GM23338 (cell line): ENCODE data around the gene SMIM31. TPM values are rescaled to one million over a fixed set of nuclear protein-coding genes. Genes with fewer than 3 reads are reported as not detected.

Experiments
- ATAC-seq: fragments of 200-7000 bp; cut with Tn5 transposase; 3 replicates; pipeline ENCODE4 v1.9.1; 2020
- DNase-seq: peaks from one replicate; pipeline ENCODE4 v3.0.0-alpha.2; 2015; ENCODE audit warnings: low spot score
- H2AFZ ChIP-seq: fragments of 200-600 bp; sonication (generic); 2 replicates; pipeline ENCODE4 v1.8.0; 2016; ENCODE audit warnings: antibody characterized with exemption, mild to moderate bottlenecking, moderate library complexity
- H3F3A ChIP-seq: fragments of 200-600 bp; sonication (generic); replicated peaks from 2 replicates; pipeline ENCODE4 v1.8.0; 2017; ENCODE audit warnings: antibody characterized with exemption, mixed run types, low read depth
- H3K27ac ChIP-seq: fragments of 200-600 bp; sonication (generic); 2 replicates; pipeline ENCODE4 v1.6.1; 2016; ENCODE audit warnings: low read depth
- H3K27me3 ChIP-seq: fragments of 200-600 bp; sonication (generic); 2 replicates; pipeline ENCODE4 v1.8.0; 2016; ENCODE audit warnings: mild to moderate bottlenecking, mixed run types, moderate library complexity; ENCODE audit not compliant: insufficient read depth
- H3K36me3 ChIP-seq: fragments of 200-600 bp; sonication (generic); 2 replicates; pipeline ENCODE4 v1.8.0; 2016; ENCODE audit warnings: mild to moderate bottlenecking; ENCODE audit not compliant: insufficient read depth
- H3K4me1 ChIP-seq: fragments of 200-600 bp; sonication (generic); 2 replicates; pipeline ENCODE4 v1.8.0; 2016; ENCODE audit warnings: mild to moderate bottlenecking, moderate library complexity; ENCODE audit not compliant: insufficient read depth
- H3K4me2 ChIP-seq: fragments of 200-600 bp; sonication (generic); 2 replicates; pipeline ENCODE4 v1.7.1; 2017; ENCODE audit warnings: mixed run types
- H3K4me3 ChIP-seq: fragments of 200-600 bp; sonication (generic); 2 replicates; pipeline ENCODE4 v1.6.1; 2016; ENCODE audit warnings: mixed run types
- H3K79me2 ChIP-seq: fragments of 200-600 bp; sonication (generic); replicated peaks from 2 replicates; pipeline ENCODE4 v1.8.0; 2017; ENCODE audit warnings: mild to moderate bottlenecking; ENCODE audit not compliant: insufficient read depth
- H3K9me2 ChIP-seq: fragments of 200-600 bp; sonication (generic); 2 replicates; pipeline ENCODE4 v1.8.0; 2017; ENCODE audit not compliant: insufficient read depth
- H4K20me1 ChIP-seq: fragments of 200-600 bp; sonication (generic); replicated peaks from 2 replicates; pipeline ENCODE4 v1.8.0; 2017; ENCODE audit warnings: mild to moderate bottlenecking; ENCODE audit not compliant: insufficient read depth
- H3K27ac Mint-ChIP-seq: 2 replicates; pipeline ENCODE4 v1.8.0; 2020; ENCODE audit warnings: inconsistent platforms, mild to moderate bottlenecking, moderate library complexity, mixed read lengths
- H3K27me3 Mint-ChIP-seq: 3 replicates; pipeline ENCODE4 v1.8.0; 2022; ENCODE audit warnings: low read depth, mild to moderate bottlenecking, moderate library complexity, mixed read lengths, inconsistent platforms; ENCODE audit not compliant: insufficient read depth, poor library complexity
- H3K36me3 Mint-ChIP-seq: 3 replicates; pipeline ENCODE4 v1.8.0; 2021; ENCODE audit warnings: low read depth, mild to moderate bottlenecking, inconsistent platforms, moderate library complexity, mixed read lengths
- H3K4me1 Mint-ChIP-seq: 3 replicates; pipeline ENCODE4 v1.8.0; 2020; ENCODE audit warnings: mild to moderate bottlenecking, inconsistent platforms, mixed read lengths
- H3K4me3 Mint-ChIP-seq: 3 replicates; pipeline ENCODE4 v1.8.0; 2021; ENCODE audit warnings: moderate library complexity, mild to moderate bottlenecking, inconsistent platforms, mixed read lengths
- H3K9me3 Mint-ChIP-seq: 3 replicates; pipeline ENCODE4 v1.8.0; 2020; ENCODE audit warnings: moderate library complexity, mild to moderate bottlenecking, inconsistent platforms, mixed read lengths
- CREB1 ChIP-seq: fragments of 250-450 bp; sonication (Bioruptor Pico); IDR thresholded peaks from 2 replicates; pipeline ENCODE4 v1.5.0; 2020; ENCODE audit warnings: low read depth, mild to moderate bottlenecking, moderate library complexity
- CTCF ChIP-seq, 2 experiments: fragments of 200-600 bp in 1 of 2; sonication (generic) in 1 of 2; conservative IDR thresholded peaks; 2 replicates each; pipeline versions ENCODE4 v1.5.1 to v1.6.1; 2016 to 2017; ENCODE audit warnings: antibody characterized with exemption in 2 of 2, low read depth in 2 of 2, mild to moderate bottlenecking in 2 of 2, moderate library complexity in 1 of 2
- ETS1 ChIP-seq: IDR thresholded peaks from 2 replicates; pipeline ENCODE4 v1.6.1; 2016; ENCODE audit warnings: antibody characterized with exemption
- EZH2phosphoT487 ChIP-seq: fragments of 200-600 bp; sonication (generic); IDR thresholded peaks from one replicate; pipeline ENCODE4 v1.8.1; 2018; ENCODE audit warnings: antibody characterized with exemption; ENCODE audit not compliant: unreplicated experiment
- POLR2AphosphoS5 ChIP-seq: IDR thresholded peaks from 2 replicates; pipeline ENCODE4 v1.6.1; 2016; ENCODE audit warnings: antibody characterized with exemption, low read depth
- REST ChIP-seq: IDR thresholded peaks from one replicate; pipeline ENCODE4 v1.6.1; 2018; ENCODE audit warnings: antibody characterized with exemption; ENCODE audit not compliant: unreplicated experiment
- ZNF114 ChIP-seq: fragments of 250-450 bp; sonication (Bioruptor Pico); IDR thresholded peaks from 2 replicates; pipeline ENCODE4 v1.5.0; 2020; ENCODE audit warnings: mild to moderate bottlenecking, moderate library complexity
- polyA plus RNA-seq: library from polyadenylated mRNA; unstranded; fragments of >200 nt; fragmentation: Nextera tagmentation; extraction: Ambion mirVana; gene quantifications from 2 replicates; pipeline ENCODE4 v1.2.1, GENCODE V29; 2016
- total RNA-seq: library from RNA; depleted of rRNA; stranded (reverse); fragments of >200 nt; shearing (Covaris generic); gene quantifications from 2 replicates; pipeline ENCODE4 v1.2.3, GENCODE V29; 2014

SMIM31 gene
- total and polyA plus RNA-seq, 2 experiments from 2014 or later = not detected

DNA sequence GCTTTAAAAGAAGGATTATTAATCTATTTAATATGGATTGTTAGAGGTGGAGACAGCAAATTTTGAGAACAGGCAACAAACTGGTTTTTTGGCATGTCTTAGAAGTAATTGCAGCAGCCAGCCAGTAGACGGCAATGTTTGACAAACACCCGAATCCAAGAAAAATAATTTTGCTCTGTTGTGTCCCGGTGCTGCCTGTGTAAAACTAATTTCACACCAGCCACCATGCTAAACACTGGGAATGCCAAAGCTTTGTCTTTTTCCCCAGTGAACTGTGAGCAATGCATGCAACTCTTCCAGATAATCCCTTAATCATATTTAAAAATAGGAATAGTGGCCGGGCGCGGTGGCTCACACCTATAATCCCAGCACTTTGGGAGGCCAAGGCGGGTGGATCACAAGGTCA is 25.9 kb downstream of the SMIM31 start:
- H3F3A ChIP-seq = no peaks in the 10 kb centered on the region
- Mint-ChIP-seq H3K27ac (peak overlapping the region; percentile 56; the same call in 1 of the 2 replicates), H3K4me3 (no peak overlapping the region), H3K27me3 (no peaks in the 10 kb centered on the region), H3K9me3 (no peaks in the 10 kb centered on the region), H3K36me3 (no peaks in the 10 kb centered on the region), H3K4me1 (peaks cover 11% of the 10 kb centered on the region)
- no peak overlapping the region for H3K4me3 ChIP-seq
- H3K27ac ChIP-seq = no peak overlapping the region
- H2AFZ ChIP-seq = peak overlapping the region; percentile 7; the same call in 1 of the 2 replicates
- ATAC-seq (peak; percentile 84), DNase-seq (peak; percentile 78)
- no peaks in the 10 kb centered on the region for H3K36me3 ChIP-seq
- no peaks in the 10 kb centered on the region for H3K9me2 ChIP-seq
- no peak overlapping the region for H3K4me2 ChIP-seq
- H3K79me2 ChIP-seq = no peaks in the 10 kb centered on the region
- peaks cover 15% of the 10 kb centered on the region for H3K4me1 ChIP-seq
- no peaks in the 10 kb centered on the region for H4K20me1 ChIP-seq
- peak; percentile 90 to 96 for TF ChIP-seq CTCF (conservative IDR thresholded peaks at IDR 0.05; ENCODE audit: low read depth in 2 of 2)
- no peak for TF ChIP-seq CREB1
- no peaks in the 10 kb centered on the region for H3K27me3 ChIP-seq

- H3K27ac ChIP-seq = no peak overlapping the region
- no peaks in the 10 kb centered on the region for H3K9me3 Mint-ChIP-seq
- no peaks in the 10 kb centered on the region for H3K27me3 ChIP-seq
- no peak overlapping the region for H3K4me2 ChIP-seq
- H3K79me2 ChIP-seq = no peaks in the 10 kb centered on the region
- no peaks in the 10 kb centered on the region for H3K36me3 ChIP-seq
- no peak overlapping the region for H3K4me3 Mint-ChIP-seq
- H3K4me1 Mint-ChIP-seq = peaks cover 9% of the 10 kb centered on the region
- peaks cover 8% of the 10 kb centered on the region for H3K4me1 ChIP-seq
- DNase-seq (no peak), ATAC-seq (no peak)
- no peaks in the 10 kb centered on the region for H3F3A ChIP-seq
- no peak overlapping the region for H3K4me3 ChIP-seq
- TF ChIP-seq REST = no peak
- no peaks in the 10 kb centered on the region for H4K20me1 ChIP-seq
- H3K9me2 ChIP-seq = no peaks in the 10 kb centered on the region
- no peak overlapping the region for H2AFZ ChIP-seq
- no peaks in the 10 kb centered on the region for H3K36me3 Mint-ChIP-seq
- no peak overlapping the region for H3K27ac Mint-ChIP-seq
- no peaks in the 10 kb centered on the region for H3K27me3 Mint-ChIP-seq
Measured at GRCh38 chr4:164780839-164781238, 26.9 kb downstream of the SMIM31 start.

DNA sequence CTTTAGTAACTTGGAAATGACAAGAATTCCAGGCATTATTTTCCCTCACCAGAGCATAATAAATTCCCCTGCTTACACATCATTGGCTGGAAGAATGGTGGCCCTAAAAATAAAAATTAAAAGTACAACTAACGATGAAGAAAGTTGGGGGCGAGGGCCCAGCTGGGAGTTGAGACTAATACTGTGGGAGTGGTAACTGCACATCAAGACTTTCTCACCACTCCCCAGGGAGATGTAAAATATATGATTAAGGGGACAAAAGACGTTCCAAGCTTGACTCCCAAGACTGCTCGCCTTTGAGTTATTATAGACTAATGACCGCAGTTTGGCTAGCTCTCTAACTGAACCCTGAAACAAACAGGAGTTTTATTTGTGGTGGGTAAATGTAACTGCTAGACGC is 30.0 kb downstream of the SMIM31 start:
- no peaks in the 10 kb centered on the region for H4K20me1 ChIP-seq
- H3K9me2 ChIP-seq = no peaks in the 10 kb centered on the region
- H3K4me1 ChIP-seq = peaks cover 10% of the 10 kb centered on the region
- Mint-ChIP-seq H3K4me3 (no peak overlapping the region), H3K4me1 (peaks cover 11% of the 10 kb centered on the region), H3K27me3 (no peaks in the 10 kb centered on the region), H3K36me3 (no peaks in the 10 kb centered on the region), H3K9me3 (no peaks in the 10 kb centered on the region), H3K27ac (peak overlapping the region; percentile 78)
- H3K4me3 ChIP-seq = no peak overlapping the region
- no peaks in the 10 kb centered on the region for H3K27me3 ChIP-seq
- peak overlapping the region; percentile 16; the same call in 1 of the 2 replicates for H2AFZ ChIP-seq
- H3K36me3 ChIP-seq = no peaks in the 10 kb centered on the region
- H3K79me2 ChIP-seq = no peaks in the 10 kb centered on the region
- TF ChIP-seq POLR2AphosphoS5 = no peak
- TF ChIP-seq ETS1 = no peak
- TF ChIP-seq EZH2phosphoT487 = no peak
- no peak for TF ChIP-seq ZNF114 (CRISPR knock-in tag)
- no peaks in the 10 kb centered on the region for H3F3A ChIP-seq
- H3K27ac ChIP-seq = 0 out of 2 replicates have a peak overlapping the region, but pooled peaks have one; percentile 17
- ATAC-seq = no peak
- H3K4me2 ChIP-seq = no peak overlapping the region
- no peak for DNase-seq
